Non-pigmented ciliary epithelial cell (primary cell): Measurements from ENCODE around the gene CC2D2A.

ENCODE experiments used
- DNase-seq: peaks from one replicate; pipeline ENCODE4 v3.0.0-alpha.2; 2010; ENCODE audit warnings: low read depth

The CC2D2A gene

DNA sequence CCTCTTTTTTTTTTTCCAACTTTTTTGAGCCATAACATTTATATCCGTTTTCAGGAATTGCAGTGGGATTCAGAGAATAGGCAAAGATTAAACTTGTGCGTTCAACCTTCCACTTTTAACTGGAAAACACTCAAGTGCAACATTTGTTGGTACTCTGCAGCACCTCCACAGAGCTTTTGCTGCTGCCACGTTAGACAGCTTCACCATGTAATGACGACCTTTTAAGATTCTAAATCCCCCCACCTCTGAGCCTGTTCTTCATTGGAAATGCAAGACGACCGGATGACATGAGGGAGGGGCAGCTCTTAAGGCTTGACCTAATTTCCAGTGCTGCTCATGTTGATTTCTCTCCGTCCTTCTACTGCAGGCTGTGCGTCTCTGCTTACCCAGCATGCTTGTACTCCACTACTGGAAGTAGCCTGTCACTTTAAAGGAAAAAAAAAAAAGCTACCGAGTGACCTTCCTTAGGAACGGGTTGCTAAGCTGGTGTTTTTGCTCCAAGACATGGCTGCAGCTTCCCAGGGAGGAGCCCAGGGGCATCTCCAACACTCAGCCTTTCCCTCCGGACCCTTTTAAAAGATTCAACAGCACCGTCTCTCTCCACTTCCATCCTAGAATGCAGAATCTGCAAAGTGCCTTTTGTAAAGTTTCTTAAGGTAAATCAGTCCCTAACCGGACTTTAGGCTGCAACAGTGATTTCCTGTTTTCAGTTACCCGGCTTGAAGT is at the start of gene CC2D2A:
CC2D2A (plus strand) TSS at position 481 of the 726 bp plus-strand sequence. CDS start 6,051 bp downstream, outside the sequence.
- no peak for DNase-seq

DNA sequence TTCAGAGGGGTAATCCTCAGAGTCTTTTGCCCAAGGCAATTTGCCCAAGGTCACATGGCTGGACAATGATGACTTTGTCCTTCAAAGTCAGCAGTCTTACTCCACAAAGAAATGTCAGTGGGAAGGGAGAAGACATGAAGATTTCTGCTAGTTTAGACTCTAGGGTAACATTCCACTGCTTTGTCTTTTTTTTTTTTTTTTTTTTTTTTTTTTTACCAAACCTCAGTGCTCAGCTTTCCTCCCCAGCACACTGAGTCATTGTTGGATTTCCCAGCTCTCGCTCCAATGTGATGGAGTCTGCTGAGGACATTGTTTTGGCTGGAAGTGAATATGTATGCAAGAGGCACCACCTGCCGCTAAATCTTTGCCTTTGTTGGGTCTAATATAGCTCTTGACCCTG is 49.0 kb upstream of the CC2D2A start:
- peak; percentile 64 for DNase-seq

DNA sequence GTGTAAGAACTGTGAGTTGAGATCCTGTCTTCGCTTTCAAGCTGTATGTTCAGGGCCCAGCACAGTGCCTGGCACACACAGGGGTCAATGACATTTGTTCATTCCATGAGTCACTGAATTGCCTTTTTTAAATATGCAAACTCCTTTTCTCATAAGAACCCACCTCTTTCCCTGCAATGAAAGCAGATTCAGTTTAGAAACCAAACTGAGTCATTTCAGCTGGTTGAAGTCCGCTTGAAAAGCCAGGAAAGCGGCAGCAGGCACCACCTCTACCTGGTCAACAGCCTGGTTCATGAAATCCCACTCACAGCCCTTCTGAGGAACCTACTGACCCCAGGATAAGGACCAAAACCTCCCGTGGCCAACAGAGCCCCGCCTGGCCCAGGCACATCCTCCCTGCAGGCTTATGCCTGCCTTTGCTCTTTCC is 46.4 kb upstream of the CC2D2A start:
- no peak for DNase-seq

DNA sequence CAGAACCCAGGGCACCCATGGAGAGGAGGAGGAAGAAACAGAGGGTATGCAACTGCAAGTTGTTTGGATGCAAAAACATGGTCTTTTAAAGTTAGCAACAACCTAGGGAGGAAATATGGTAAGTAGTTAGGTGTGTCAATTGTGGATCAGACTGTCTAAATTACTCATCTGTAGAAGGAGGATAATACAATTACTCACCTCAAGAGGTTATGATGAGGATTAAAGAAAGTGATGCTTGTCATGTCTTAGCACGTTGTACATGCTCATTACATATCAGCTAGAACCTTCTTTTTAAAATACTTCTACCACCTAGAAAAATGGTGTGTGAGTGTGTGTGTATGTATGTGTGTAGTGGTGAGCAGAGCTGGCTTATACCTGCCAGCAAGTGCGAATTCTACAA is 44.2 kb upstream of the CC2D2A start:
- DNase-seq, result no peak

DNA sequence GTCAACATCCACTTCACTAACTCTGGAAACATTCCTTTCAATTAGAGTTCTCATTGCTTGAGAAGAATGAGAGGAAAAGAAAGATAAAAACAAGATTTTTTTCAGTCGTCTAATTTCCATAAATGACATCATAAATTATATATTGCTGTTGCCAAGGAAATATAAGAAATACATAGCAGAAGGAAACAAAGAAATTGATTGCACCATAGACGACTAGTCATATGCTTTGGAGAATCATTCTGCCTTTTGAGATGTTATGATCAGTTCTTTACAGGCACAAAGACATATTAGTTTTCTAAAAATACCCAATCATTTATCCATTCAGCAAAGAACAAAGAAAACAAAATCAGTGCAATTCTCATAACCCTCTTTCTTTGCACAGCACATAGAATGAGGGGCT is 42.5 kb upstream of the CC2D2A start:
- DNase-seq, result no peak

DNA sequence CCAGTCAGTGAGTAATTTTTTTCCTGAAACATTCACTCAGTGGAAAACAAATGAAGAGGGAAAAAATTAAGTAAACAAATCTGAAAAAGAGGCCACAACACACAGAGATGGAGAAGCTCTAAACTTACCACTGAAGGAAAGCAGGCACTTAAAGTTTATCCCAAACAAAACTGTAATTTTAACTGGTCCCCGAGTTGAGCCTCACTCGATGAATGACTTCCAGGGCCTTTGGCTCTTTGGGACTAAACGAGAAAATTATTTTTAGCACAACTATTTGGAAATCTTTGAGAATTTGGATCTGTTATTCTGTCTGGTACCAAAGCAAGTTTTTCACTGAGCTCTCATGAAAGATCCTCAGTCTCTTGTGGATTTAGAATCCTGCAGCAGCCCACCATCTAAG is 42.0 kb upstream of the CC2D2A start, which contains the start of gene C1QTNF7:
C1QTNF7 (plus strand) TSS at position 333 of the 400 bp plus-strand sequence. CDS start 7,711 bp downstream, outside the sequence.
- DNase-seq, result no peak

DNA sequence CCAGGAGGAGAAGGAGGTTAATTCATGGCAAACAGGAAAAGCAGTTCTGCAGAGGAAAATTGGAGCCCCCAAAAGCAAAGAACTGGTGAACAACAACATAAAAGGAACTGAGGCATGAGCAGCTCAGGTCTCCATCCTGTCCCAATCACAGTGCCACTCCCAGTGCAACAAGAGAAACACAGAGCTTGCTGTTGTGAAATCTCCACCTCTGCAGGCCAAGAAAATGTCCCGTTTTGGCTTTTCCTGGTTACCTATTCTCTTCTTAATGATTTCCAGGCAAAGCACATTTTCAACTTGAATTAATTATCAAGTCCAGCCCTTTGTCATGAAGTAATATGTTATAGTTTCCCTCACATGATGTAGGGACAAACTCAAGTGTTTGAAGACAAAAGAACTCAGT is 41.1 kb upstream of the CC2D2A start:
- no peak for DNase-seq

DNA sequence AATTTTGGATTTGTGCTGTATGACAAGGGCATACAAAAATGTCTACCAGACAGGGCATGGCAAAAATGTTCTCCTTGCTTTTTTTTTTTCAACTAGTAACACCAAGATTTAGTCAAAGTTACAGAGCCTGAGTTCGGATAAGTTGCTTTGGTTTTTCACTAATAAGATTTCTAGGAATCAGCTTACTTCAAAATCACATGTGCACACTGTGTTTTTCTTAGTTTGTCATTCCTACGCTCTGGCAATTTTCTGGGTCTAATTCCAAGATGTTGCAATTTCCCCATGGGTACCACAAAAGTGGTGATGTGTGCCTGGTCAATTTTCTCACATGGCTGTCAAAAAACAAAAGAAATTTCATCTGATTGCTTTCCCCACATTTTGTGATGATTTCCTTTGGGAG is 35.6 kb upstream of the CC2D2A start:
- DNase-seq, result no peak

DNA sequence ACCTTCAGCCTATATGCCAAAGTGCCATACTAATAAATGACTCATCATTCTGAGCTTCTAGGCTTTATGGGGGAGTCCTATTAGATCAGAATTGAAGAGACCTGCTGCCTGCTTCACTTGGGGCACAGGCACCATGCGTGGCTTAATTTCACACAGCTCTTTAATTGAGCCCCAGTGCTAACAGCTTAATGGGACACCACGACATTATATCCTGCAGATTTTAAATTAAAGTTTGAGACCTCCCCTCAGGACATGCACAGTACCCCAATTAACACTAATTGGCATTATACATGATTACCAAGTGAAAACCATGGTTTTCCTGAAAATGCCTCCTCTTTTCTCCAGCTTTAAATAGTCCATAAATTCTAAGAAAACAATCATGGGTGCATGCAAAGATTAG is 35.0 kb upstream of the CC2D2A start:
- DNase-seq, result no peak

DNA sequence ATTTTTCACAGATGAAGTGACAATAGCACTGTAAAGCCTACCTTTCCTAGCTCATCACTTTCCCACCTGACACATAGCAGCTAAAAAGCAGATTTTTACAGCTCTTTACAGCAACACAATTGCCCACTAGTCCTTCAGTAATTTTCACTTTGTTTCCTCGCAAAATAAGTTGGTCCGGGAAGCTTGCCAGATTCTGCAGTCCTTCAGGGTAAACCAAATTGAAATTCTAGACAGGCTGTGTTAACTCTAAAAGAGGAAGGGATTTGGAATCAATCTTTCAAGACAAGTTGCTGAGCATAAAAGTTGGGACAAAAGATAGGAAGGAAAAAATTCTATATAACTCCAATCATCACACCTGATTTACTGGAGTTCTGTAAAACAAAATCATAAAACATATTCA is 33.2 kb upstream of the CC2D2A start:
- no peak for DNase-seq

DNA sequence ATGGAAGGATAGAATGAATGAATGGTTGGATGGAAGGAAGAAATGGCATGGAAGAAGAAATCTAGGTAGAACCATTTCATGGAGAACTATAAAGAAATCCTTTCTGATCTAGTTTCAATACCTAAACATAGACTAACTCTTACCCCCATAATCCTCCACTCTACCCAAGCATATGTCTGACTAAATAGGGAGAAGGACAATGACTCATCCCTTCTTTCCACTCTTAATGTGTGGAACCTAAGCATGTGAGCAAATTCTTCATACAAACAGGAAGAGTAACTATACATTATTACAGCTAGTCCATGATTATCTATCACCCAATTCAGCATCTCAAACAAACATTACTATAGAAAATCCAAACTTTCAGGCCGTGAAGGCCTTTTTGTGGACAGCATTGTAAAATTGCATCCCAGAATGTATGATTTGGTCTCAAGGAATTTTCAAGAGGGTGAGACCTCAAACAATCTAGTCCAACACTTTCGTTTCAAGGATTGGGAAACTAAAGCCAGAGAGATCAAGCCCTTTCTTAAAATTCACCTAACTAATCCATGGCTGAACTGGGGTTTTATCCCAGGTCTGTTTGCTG is 30.6 kb upstream of the CC2D2A start:
- DNase-seq, result no peak

DNA sequence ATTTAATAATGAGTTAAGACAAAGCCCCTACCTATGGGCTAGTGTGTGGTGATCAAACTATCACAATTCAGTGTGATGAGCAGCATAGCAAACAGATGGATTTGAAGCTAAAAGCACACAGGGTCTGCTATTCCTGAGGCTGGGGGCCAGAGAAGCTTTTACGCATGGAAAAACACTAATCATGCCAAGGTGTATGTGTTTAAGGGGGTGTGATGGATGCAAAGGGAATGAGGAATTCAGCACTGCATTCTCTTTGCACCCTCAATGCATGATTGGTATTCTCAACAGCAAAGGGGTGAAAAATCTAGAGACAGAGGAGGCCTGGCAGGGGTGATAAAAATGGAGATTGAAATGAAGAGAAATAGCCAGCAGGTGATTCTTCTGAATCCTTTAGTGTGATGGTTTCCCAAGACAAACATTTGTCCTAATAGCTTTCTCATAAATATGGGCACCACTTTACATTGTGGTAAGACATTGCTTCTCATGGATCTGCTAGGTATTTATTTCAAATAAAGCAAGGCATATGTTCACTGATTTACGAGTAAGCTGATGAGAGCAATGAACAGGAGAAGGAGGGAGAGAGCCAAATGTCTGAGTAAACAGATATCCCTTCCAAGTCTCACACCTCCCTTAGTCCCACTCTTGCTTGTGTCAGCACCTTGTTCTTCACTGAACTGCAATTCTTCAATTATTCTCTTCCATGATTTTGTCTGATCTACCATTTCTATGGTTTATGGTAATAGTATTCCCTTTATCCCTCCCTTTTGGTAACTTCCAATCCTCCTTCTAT is 26.1 kb upstream of the CC2D2A start:
- DNase-seq, result no peak

DNA sequence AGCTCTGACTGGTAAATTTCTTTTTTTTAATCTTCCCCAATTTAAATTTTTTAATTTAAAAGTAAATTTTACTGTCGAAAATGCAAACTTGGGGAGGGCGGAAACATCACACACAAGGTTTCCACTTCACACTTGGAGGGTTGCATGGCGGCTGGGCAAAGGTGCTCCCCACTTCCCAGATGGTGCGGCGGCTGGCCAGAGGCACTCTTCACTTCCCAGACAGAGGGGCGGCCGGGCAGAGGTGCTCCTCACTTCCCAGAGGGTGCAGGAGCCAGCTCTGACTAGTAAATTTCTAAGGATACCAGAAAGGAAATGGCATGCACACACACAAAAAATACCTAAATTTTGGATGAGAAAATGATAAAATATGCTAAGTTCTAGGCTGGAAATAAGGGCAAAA is 25.4 kb upstream of the CC2D2A start:
- no peak for DNase-seq

DNA sequence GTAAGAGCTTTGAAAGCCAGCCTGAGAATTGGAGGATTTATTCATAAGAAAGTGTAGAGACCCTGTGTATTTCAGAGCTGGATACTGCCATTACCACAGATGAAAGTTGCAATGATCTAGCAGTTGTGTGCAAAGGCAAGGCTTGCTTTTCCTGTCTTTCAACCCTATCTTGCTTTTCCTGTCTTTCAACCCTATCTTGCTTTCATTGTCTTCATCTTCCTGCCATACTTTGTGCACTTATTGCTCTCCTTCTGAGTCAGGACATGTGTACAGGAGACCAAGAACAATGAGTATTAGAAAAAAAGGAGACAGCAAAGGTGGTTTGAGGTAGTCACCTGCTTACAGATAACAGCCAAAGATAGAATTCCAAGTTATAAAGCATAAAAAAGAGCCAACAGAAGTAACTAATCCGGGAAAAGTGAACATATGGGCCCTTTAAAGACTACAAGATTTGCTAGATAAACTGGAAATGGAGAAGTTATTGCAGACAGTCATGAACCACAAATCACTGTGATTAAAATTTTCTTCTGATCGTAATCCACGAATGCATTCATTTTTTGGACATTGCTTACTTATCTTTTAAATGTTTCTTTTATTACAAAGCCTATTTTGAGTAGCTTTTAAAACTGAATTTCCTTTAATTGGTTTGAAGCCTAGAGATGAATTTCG is 24.7 kb upstream of the CC2D2A start:
- no peak for DNase-seq

DNA sequence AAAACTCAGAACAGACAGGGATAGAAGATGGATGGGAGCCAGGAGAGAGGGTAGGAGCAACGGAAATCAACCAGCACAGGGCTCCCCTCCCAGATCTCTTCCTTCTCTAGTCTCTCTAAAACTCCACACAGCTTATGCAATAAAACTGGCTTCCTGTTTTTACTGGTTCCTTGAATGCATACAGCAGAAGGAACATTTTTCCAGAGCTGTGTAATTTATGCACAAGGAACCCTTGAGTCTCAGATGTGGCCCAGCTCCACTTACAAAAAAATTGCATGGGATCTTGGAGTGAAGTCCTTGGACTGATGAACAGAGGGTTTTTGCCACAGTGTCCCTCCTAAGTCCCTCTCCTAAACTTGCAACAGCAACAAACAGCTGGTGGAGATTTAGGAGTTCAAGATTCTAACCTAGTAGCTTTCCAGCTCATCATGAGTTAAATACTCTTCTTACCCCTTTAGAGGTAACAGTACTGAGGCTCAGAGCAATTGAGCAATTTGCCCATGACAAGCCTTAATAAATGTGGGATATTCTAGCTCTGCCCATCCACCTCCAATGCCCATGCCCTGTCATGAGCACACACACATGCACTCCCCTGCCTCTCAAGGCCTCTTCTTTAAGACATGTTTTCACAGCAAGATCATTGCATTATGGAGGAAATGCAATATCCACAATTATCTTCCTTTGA is 18.4 kb upstream of the CC2D2A start:
- no peak for DNase-seq

DNA sequence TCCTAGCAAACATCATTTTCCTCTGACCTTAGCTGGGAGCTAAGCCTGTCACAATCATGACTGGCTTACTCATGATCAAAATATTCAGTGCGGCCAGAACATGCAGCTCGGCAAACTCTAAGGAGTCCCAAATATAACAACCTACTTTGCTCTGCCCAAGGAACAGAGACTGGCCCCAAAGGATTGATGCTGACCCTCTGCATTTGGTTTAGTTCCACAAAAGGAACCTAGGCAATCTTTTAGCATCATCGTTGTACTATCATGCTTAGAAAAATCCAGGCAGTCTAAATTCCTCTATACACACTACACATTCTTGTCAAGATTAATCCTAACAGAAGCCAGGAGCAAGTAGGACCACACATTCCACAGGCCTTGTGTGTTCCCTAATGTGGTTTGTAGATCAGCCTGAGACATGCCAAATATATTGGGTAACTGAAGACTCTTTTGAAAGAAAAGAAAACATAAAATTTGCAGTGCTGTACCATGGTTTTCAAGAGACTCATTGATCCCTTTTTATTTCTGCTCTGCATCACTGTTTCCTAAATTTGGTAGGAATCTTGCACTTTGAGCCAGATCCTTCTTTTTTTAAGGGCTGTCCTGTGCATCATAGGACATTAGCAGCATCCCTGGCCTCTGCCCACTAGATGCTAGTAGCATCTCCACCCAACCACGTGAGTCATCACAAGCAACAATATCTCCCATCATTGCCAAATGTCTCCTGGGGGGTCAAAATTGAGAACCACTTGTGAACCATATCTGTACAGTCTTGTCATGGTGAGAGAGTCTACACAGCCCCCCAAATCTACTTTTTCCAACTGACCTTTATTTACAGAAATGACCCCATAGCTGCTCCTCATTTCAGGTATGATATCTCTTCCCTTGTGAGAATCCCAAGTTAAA is 17.6 kb upstream of the CC2D2A start:
- DNase-seq, result peak; percentile 96

DNA sequence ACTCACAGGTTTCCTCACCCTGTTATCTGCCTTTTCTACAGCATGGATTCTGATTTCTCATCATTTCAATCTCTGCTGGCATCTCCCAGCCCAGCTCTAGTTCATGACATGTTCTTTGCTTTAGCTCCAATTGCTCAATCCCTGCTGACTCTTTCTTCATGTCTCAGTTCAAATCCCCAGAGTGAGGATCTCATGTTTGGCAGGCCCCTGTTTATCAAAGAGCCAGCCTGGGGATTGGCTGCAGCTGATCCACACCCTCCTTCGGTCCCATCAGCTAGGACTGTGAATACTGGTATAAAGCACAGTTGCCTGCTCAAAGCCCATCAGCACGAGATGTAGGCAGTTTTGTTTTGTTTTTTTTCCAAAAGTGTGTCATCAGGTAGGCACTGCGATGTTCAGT is 14.4 kb upstream of the CC2D2A start:
- DNase-seq, result no peak

DNA sequence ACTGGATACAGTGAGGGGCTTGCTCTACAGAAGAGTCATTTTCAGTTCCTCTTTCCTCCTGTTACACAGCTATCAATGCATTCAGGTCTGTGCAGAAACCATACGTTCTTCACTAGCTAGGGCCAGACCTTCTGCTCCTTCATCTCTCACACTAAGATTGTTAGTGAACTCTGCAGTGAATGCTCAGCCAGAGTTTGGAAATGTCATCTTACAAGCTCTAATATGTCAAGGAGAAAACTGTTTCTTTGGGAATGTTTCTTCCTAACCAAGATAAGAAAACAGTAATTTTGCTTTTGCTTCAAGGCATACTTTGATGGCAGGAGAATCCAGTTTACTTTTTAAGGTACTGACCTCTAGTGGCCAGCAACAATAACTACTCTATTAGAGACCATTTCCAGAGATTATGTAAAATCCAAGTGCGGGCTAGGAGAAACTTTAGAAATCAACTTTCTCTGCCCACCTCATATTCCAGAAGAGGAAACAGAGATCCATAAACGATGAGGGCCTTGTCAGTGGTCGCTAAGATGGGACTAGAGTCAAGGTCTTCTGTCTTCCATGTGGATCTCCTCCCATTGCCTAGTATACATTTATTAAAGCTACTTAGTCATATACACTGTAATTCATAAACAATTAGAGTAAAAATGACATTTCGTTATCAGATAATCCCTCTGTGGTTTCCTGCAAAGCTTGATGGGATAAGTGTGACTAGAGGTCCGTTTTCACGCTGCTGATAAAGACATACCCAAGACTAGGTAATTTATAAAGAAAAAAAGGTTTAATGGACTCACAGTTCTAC is 12.1 kb upstream of the CC2D2A start:
- no peak for DNase-seq

DNA sequence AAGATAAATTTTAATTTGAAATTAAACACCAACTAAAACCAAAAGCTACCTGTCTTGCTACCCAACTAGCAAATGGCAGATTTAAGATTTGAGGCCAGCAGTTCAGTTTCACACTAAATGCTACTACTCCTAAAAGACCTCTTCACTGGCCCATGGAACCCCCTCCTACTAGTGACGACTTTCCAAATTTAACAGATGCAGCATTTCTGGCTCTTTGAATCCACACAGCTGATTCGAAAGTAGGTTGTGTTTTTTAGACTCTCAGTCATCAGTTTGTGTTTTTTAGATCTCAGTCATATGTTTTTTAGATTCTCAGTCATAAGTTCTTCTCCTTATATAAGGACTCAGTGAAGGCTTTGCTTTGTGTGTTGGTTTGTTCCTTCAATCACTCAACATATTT is 11.1 kb upstream of the CC2D2A start:
- no peak for DNase-seq

DNA sequence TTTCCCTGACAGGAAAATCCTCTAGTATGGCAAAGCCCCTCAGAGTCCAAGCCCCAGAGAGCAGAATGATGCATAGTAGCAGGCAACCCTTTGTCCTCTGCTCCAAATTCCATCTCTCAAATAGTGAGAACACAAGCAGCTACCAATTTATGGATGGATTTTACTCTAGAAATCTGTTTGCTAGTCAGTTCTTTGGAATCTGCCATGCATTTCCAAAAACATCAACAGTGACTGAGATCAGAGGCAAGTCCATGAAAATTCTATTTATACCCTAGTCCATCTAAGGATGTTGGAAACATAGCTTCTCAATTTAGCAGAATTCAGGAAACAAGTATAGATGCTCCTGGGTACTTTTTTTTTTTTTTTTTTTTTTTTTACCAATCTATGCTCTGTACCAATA is 10.0 kb upstream of the CC2D2A start:
- no peak for DNase-seq
